K562 (cell line): ENCODE results near the gene MRPL41. TPM values are rescaled to one million over a fixed set of nuclear protein-coding genes. Genes with fewer than 3 reads are reported as not detected.

Source experiments
- BACH1 ChIP-seq: fragments of 200-800 bp; sonication (Bioruptor generic); IDR thresholded peaks from 2 replicates; pipeline ENCODE4 v1.6.1; 2016; ENCODE audit warnings: missing genetic modification characterization, missing compliant biosample characterization
- BDP1 ChIP-seq: IDR thresholded peaks from 3 replicates; pipeline ENCODE4 v1.6.1; 2011; ENCODE audit not compliant: insufficient read length, insufficient read depth
- BRF1 ChIP-seq: IDR thresholded peaks from 3 replicates; pipeline ENCODE4 v1.6.1; 2011; ENCODE audit warnings: borderline replicate concordance, mild to moderate bottlenecking; ENCODE audit not compliant: insufficient read length; ENCODE audit errors: extremely low read depth
- CREB3L1 ChIP-seq: fragments of 450-650 bp; IDR thresholded peaks from 2 replicates; pipeline ENCODE4 v1.6.1; 2014; ENCODE audit warnings: low read depth, mild to moderate bottlenecking, moderate library complexity, borderline replicate concordance
- FOXA1 ChIP-seq: fragments of 450-650 bp; IDR thresholded peaks from 2 replicates; pipeline ENCODE4 v1.6.1; 2016; ENCODE audit warnings: mild to moderate bottlenecking, borderline replicate concordance
- FOXM1 ChIP-seq, 2 experiments: fragments of 450-650 bp in 1 of 2; sonication (generic) in 1 of 2; formaldehyde crosslinking in 1 of 2; IDR thresholded peaks; 2 replicates each; pipeline versions ENCODE4 v1.6.1 to v1.9.0; 2017 to 2022; ENCODE audit warnings: low read depth in 2 of 2, mild to moderate bottlenecking in 2 of 2, missing genetic modification reagents in 1 of 2, moderate library complexity in 1 of 2
- ILK ChIP-seq: fragments of 450-650 bp; IDR thresholded peaks from 2 replicates; pipeline ENCODE4 v1.6.1; 2016; ENCODE audit warnings: missing genetic modification characterization, low read depth, mild to moderate bottlenecking, missing compliant biosample characterization, moderate library complexity, borderline replicate concordance
- KHSRP ChIP-seq: fragments of 450-650 bp; IDR thresholded peaks from 2 replicates; pipeline ENCODE4 v1.6.1; 2017
- NR2C2 ChIP-seq, 2 experiments: fragments of 200-800 bp in 1 of 2; sonication (Bioruptor generic) in 1 of 2; sonication (generic) in 1 of 2; formaldehyde crosslinking in 1 of 2; IDR thresholded peaks; 2 replicates each; pipeline versions ENCODE4 v1.6.1 to v1.8.0; 2016 to 2022; ENCODE audit warnings: mild to moderate bottlenecking in 1 of 2, missing compliant biosample characterization in 1 of 2, missing genetic modification characterization in 1 of 2, missing genetic modification reagents in 1 of 2
- POLR2H ChIP-seq: IDR thresholded peaks from 2 replicates; pipeline ENCODE4 v1.6.1; 2016; ENCODE audit warnings: missing genetic modification characterization, low read depth, mild to moderate bottlenecking, control low read depth, missing compliant biosample characterization, moderate library complexity
- PPARD ChIP-seq: fragments of 250-450 bp; sonication (Bioruptor Pico); IDR thresholded peaks from 2 replicates; pipeline ENCODE4 v1.8.0; 2022; ENCODE audit warnings: inconsistent platforms, mild to moderate bottlenecking, moderate library complexity
- PRDM10 ChIP-seq: fragments of 450-650 bp; IDR thresholded peaks from 2 replicates; pipeline ENCODE4 v1.6.1; 2018; ENCODE audit not compliant: partially characterized antibody
- PTBP1 ChIP-seq: fragments of 200-400 bp; formaldehyde crosslinking; IDR thresholded peaks from 2 replicates; pipeline ENCODE4 v1.6.1; 2017; ENCODE audit warnings: low read depth, low read length
- RAD51 ChIP-seq: fragments of 450-650 bp; IDR thresholded peaks from 2 replicates; pipeline ENCODE4 v1.7.1; 2016; ENCODE audit warnings: low read depth, mild to moderate bottlenecking, borderline replicate concordance
- SMARCE1 ChIP-seq: fragments of 450-650 bp; IDR thresholded peaks from 2 replicates; pipeline ENCODE4 v1.7.1; 2016; ENCODE audit warnings: mild to moderate bottlenecking
- SUPT5H ChIP-seq: fragments of 450-650 bp; IDR thresholded peaks from 2 replicates; pipeline ENCODE4 v1.6.1; 2016
- THRB ChIP-seq: fragments of 450-650 bp; formaldehyde crosslinking; conservative IDR thresholded peaks from 2 replicates; pipeline ENCODE4 v1.4.0; 2022; ENCODE audit warnings: mild to moderate bottlenecking, missing genetic modification characterization
- ZBTB2 ChIP-seq: fragments of 450-650 bp; IDR thresholded peaks from 2 replicates; pipeline ENCODE4 v1.6.1; 2016; ENCODE audit warnings: antibody characterized with exemption
- polyA plus RNA-seq, 8 experiments: library from polyadenylated mRNA; depleted of rRNA in 4 of 8; stranded (reverse) in 5 of 8; unstranded in 3 of 8; fragments of >200 nt; fragmentation: Nextera tagmentation in 2 of 8; fragmentation: Illumina TruSeq in 1 of 8; extraction: Ambion mirVana in 2 of 8; extraction: Trizol in 1 of 8; gene quantifications; 2 replicates each; pipeline versions ENCODE4 v1.2.1 to v1.2.3, GENCODE V29; 2011 to 2014; ENCODE audit warnings: inconsistent platforms in 1 of 8, missing spikeins in 1 of 8
- total RNA-seq, 7 experiments: library from RNA; depleted of rRNA in 6 of 7; stranded (reverse); fragments of >200 nt in 6 of 7; fragmentation: Illumina TruSeq in 2 of 7; extraction: Trizol in 2 of 7; gene quantifications; 2 replicates each; pipeline versions ENCODE4 v1.2.1 to v1.2.3, GENCODE V29; 2011 to 2021; ENCODE audit warnings: low replicate concordance in 1 of 7

Gene MRPL41
- total and polyA plus RNA-seq, 9 of the 15 experiments (the other 6 are each of a cell fraction or from before 2014, with no cell fraction given) = 2.6 to 259 (median 21.6) TPM

GRCh38 chr9:137511758-137512463 is 39.8 kb upstream of the MRPL41 start (continued):
- no peak for TF ChIP-seq BACH1 (tag)
- no peak for TF ChIP-seq PPARD (CRISPR knock-in tag)
- peak; percentile 59; the same call in 1 of the 2 replicates for TF ChIP-seq SUPT5H
- TF ChIP-seq CREB3L1 = peak; percentile 45; the same call in 1 of the 2 replicates
- no peak for TF ChIP-seq KHSRP
- no peak for TF ChIP-seq PRDM10
- TF ChIP-seq FOXA1 = no peak
- 0 out of 2 replicates have a peak, but pooled peaks have one; percentile 47 for TF ChIP-seq ZBTB2
- no peak for TF ChIP-seq BDP1
- no peak for TF ChIP-seq NR2C2 (CRISPR knock-in tag; IDR thresholded peaks at IDR 0.05)
- peak; percentile 18; the same call in 1 of the 2 replicates for TF ChIP-seq NR2C2 (tag; IDR thresholded peaks at IDR 0.05)
- TF ChIP-seq SMARCE1 = peak; percentile 86
- TF ChIP-seq FOXM1 (IDR thresholded peaks at IDR 0.05; ENCODE audit: low read depth) = no peak
- no peak for TF ChIP-seq FOXM1 (CRISPR knock-in tag; IDR thresholded peaks at IDR 0.05; ENCODE audit: low read depth)
- TF ChIP-seq THRB (CRISPR knock-in tag) = no peak
- TF ChIP-seq RAD51 = peak; percentile 91
- no peak for TF ChIP-seq BRF1
- TF ChIP-seq ILK (tag) = no peak
- no peak for TF ChIP-seq PTBP1
- no peak for TF ChIP-seq POLR2H (tag)
